OCI-LY3 (cell line): ENCODE results near the gene OR6V1.

ENCODE experiments used
- H2AFZ ChIP-seq: fragments of 200-600, 300-600 bp; shearing (Covaris generic); 2 replicates; pipeline ENCODE4 v1.6.0; 2014; ENCODE audit warnings: antibody characterized with exemption, low read depth, low read length
- H3K27ac ChIP-seq: fragments of 200-600, 300-600 bp; sonication (generic); 2 replicates; pipeline ENCODE4 v1.5.1; 2014; ENCODE audit warnings: mild to moderate bottlenecking, low read length, moderate library complexity, mixed read lengths
- H3K27me3 ChIP-seq: fragments of 200-600, 300-600 bp; sonication (generic); 2 replicates; pipeline ENCODE4 v1.6.1; 2014; ENCODE audit warnings: low read depth, low read length, mixed read lengths
- H3K36me3 ChIP-seq: fragments of 200-600, 300-600 bp; sonication (generic); replicated peaks from 2 replicates; pipeline ENCODE3; 2014; ENCODE audit warnings: low read depth, low read length, mixed read lengths
- H3K4me1 ChIP-seq: fragments of 300-600, 200-600 bp; sonication (generic); 2 replicates; pipeline ENCODE4 v1.6.1; 2014; ENCODE audit warnings: low read length, mixed read lengths
- H3K4me2 ChIP-seq: fragments of 200-600, 300-600 bp; sonication (generic); 2 replicates; pipeline ENCODE4 v1.6.1; 2014; ENCODE audit warnings: low read length, mixed read lengths
- H3K4me3 ChIP-seq: fragments of 300-600, 200-600 bp; sonication (generic); 2 replicates; pipeline ENCODE4 v1.5.1; 2014; ENCODE audit warnings: antibody characterized with exemption, mild to moderate bottlenecking, low read length, moderate library complexity
- H3K79me2 ChIP-seq: fragments of 300-600, 200-600 bp; shearing (Covaris generic); 2 replicates; pipeline ENCODE4 v1.6.1; 2014; ENCODE audit warnings: mild to moderate bottlenecking, low read length, mixed read lengths
- H3K9ac ChIP-seq: fragments of 300-600, 200-600 bp; shearing (Covaris generic); 2 replicates; pipeline ENCODE4 v1.6.0; 2014; ENCODE audit warnings: mild to moderate bottlenecking, low read length, moderate library complexity
- H3K9me3 ChIP-seq: fragments of 200-600, 300-600 bp; shearing (Covaris generic); 2 replicates; pipeline ENCODE4 v1.6.1; 2014; ENCODE audit warnings: low read length, mixed read lengths; ENCODE audit not compliant: insufficient read depth
- H4K20me1 ChIP-seq: fragments of 200-600, 300-600 bp; sonication (generic); 2 replicates; pipeline ENCODE4 v1.6.1; 2016; ENCODE audit warnings: low read length, mixed read lengths; ENCODE audit not compliant: insufficient read depth
- EZH2phosphoT487 ChIP-seq: fragments of 200-600 bp; shearing (Covaris generic); IDR thresholded peaks from 2 replicates; pipeline ENCODE4 v1.6.1; 2018; ENCODE audit warnings: antibody characterized with exemption, mixed run types, low read depth
- TF ChIP-seq, protein P1 (sequence below): fragments of 200-600, 300-600 bp; sonication (generic); IDR thresholded peaks from 2 replicates; pipeline ENCODE4 v1.5.1; 2014; ENCODE audit warnings: antibody characterized with exemption, low read length, low read depth

OR6V1 gene

DNA sequence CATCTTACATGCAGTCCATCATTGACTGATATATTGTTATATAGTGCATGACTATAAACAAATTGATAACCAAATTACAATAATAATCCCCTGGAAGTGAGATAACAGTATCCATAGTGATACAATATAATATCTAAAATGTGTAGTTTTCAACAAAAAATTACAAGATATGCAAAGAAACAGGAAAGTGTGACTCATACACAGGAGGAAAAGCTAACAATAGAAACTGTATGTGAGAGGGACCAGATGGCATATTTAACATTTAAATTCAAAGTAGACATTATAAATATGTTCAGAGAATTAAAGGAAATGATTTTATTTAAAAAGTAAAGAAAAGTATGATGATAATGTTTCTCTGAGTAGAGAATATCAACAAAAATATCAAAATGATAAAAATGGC is 33.2 kb upstream of the OR6V1 start:
- Histone ChIP-seq H3K9me3 (0 out of 2 replicates have a peak, but pooled peaks cover 2% of the 10 kb centered on the region), H3K27me3 (no peaks in the 10 kb centered on the region), H3K36me3 (no peaks in the 10 kb centered on the region), H3K27ac (no peak overlapping the region), H3K79me2 (no peaks in the 10 kb centered on the region), H3K4me3 (no peak overlapping the region), H3K4me1 (peaks cover 35% of the 10 kb centered on the region), H3K9ac (no peak overlapping the region), H4K20me1 (no peaks in the 10 kb centered on the region), H2AFZ (no peak overlapping the region), H3K4me2 (no peak overlapping the region)
- TF ChIP-seq EZH2phosphoT487: no peak
- TF ChIP-seq, protein P1, sequence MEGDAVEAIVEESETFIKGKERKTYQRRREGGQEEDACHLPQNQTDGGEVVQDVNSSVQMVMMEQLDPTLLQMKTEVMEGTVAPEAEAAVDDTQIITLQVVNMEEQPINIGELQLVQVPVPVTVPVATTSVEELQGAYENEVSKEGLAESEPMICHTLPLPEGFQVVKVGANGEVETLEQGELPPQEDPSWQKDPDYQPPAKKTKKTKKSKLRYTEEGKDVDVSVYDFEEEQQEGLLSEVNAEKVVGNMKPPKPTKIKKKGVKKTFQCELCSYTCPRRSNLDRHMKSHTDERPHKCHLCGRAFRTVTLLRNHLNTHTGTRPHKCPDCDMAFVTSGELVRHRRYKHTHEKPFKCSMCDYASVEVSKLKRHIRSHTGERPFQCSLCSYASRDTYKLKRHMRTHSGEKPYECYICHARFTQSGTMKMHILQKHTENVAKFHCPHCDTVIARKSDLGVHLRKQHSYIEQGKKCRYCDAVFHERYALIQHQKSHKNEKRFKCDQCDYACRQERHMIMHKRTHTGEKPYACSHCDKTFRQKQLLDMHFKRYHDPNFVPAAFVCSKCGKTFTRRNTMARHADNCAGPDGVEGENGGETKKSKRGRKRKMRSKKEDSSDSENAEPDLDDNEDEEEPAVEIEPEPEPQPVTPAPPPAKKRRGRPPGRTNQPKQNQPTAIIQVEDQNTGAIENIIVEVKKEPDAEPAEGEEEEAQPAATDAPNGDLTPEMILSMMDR: no peak

- H3K4me1 ChIP-seq: no peaks in the 10 kb centered on the region; the same call in 1 of the 2 replicates
- H3K9ac ChIP-seq: no peak overlapping the region
- no peaks in the 10 kb centered on the region for H3K79me2 ChIP-seq
- H3K27ac ChIP-seq: no peak overlapping the region
- no peak for TF ChIP-seq EZH2phosphoT487
- TF ChIP-seq, protein P1: no peak
- no peak overlapping the region for H3K4me2 ChIP-seq
- H3K9me3 ChIP-seq: 0 out of 2 replicates have a peak, but pooled peaks cover 2% of the 10 kb centered on the region
- no peak overlapping the region for H2AFZ ChIP-seq
- H3K27me3 ChIP-seq: no peaks in the 10 kb centered on the region
- H3K4me3 ChIP-seq: no peak overlapping the region
- H3K36me3 ChIP-seq: no peaks in the 10 kb centered on the region
- H4K20me1 ChIP-seq: no peaks in the 10 kb centered on the region
Measured at GRCh38 chr7:143023047-143023446, 29.1 kb upstream of the OR6V1 start.

DNA sequence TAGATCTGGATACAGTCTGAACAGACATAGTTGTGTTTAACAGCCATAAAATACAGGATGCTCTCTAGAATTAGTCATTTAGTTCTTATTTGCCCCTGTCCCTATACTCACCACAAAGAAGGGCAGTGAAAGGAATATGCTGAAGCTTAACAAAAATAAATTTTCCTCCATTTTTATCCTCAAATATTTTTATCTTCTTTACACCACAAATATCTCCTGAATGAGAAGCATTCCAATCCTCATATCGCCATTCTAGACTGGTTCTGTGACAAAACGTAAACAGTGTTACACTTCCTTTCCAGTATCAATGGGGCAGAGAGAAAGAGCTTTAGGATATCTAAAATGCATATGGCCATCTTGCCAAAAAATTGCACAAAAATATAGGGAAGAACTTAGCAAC is 26.8 kb upstream of the OR6V1 start:
- no peak overlapping the region for H3K27ac ChIP-seq
- no peak overlapping the region for H3K4me2 ChIP-seq
- 0 out of 2 replicates have a peak, but pooled peaks cover 6% of the 10 kb centered on the region for H3K27me3 ChIP-seq
- TF ChIP-seq EZH2phosphoT487: no peak
- TF ChIP-seq, protein P1: no peak
- no peak overlapping the region for H3K4me3 ChIP-seq
- no peaks in the 10 kb centered on the region for H3K79me2 ChIP-seq
- no peak overlapping the region for H3K9ac ChIP-seq
- H3K9me3 ChIP-seq: no peaks in the 10 kb centered on the region
- no peaks in the 10 kb centered on the region for H3K36me3 ChIP-seq
- H4K20me1 ChIP-seq: no peaks in the 10 kb centered on the region
- no peak overlapping the region for H2AFZ ChIP-seq
- H3K4me1 ChIP-seq: no peaks in the 10 kb centered on the region; the same call in 1 of the 2 replicates

DNA sequence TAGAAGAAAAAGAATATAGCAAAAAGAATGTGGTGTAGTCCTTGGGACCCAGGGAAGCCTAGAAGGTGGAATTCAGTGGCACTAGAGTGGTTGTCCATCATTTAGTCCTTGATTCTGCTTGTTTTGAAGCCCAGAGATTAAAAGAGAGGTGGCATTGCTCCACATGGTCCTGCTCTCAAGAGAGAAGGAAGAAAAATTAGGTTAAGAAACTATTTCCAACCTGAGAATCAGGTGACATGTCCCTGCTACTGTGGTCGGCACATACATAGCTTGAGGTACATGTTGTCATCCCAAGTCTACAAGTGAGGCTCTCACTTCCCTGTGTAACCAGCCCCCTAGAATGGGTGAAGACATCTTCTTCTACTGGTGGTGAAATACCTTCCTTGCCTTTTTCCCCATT is 25.1 kb upstream of the OR6V1 start, which contains the start of gene OR9A2:
Gene OR9A2, minus strand, starts transcription at position 101 of the 400 bp plus-strand sequence. Its CDS starts 0 bp downstream, at position 101.
- Histone ChIP-seq H3K36me3 (no peaks in the 10 kb centered on the region), H3K4me2 (no peak within 1 kb of the TSS), H3K9ac (no peak within 1 kb of the TSS), H3K4me3 (no peak within 1 kb of the TSS), H2AFZ (no peak within 1 kb of the TSS; the same call in 1 of the 2 replicates), H4K20me1 (no peaks in the 10 kb centered on the region), H3K9me3 (no peaks in the 10 kb centered on the region), H3K4me1 (no peaks in the 10 kb centered on the region; the same call in 1 of the 2 replicates), H3K27ac (no peak within 1 kb of the TSS), H3K27me3 (0 out of 2 replicates have a peak, but pooled peaks cover 6% of the 10 kb centered on the region), H3K79me2 (no peaks in the 10 kb centered on the region)
- no peak for TF ChIP-seq EZH2phosphoT487
- TF ChIP-seq, protein P1: no peak
